HEK293 (cell line): Measurements from ENCODE around the gene MARCO.

Experiments used
- CTCF ChIP-seq: fragments of 450-650 bp; formaldehyde crosslinking; IDR thresholded peaks from 2 replicates; pipeline ENCODE4 v1.5.1; 2016; ENCODE audit warnings: missing biosample characterization, missing genetic modification characterization
- YY1 ChIP-seq: fragments of 450-650 bp; formaldehyde crosslinking; IDR thresholded peaks from 2 replicates; pipeline ENCODE4 v1.5.1; 2018; ENCODE audit warnings: missing biosample characterization, missing genetic modification characterization
- ZBTB21 ChIP-seq: fragments of 450-650 bp; formaldehyde crosslinking; IDR thresholded peaks from 2 replicates; pipeline ENCODE4 v1.5.1; 2017; ENCODE audit warnings: missing biosample characterization, missing genetic modification characterization
- ZNF114 ChIP-seq: fragments of 450-650 bp; formaldehyde crosslinking; IDR thresholded peaks from 2 replicates; pipeline ENCODE4 v1.5.0; 2017; ENCODE audit warnings: missing biosample characterization, missing genetic modification characterization
- ZNF248 ChIP-seq: fragments of 450-650 bp; formaldehyde crosslinking; IDR thresholded peaks from 2 replicates; pipeline ENCODE4 v1.5.1; 2017; ENCODE audit warnings: missing biosample characterization, missing genetic modification characterization
- ZNF335 ChIP-seq: fragments of 450-650 bp; formaldehyde crosslinking; conservative IDR thresholded peaks from 2 replicates; pipeline ENCODE4 v1.5.1; 2016; ENCODE audit warnings: missing biosample characterization, missing genetic modification characterization
- ZNF658 ChIP-seq: fragments of 450-650 bp; formaldehyde crosslinking; IDR thresholded peaks from 2 replicates; pipeline ENCODE4; 2016; ENCODE audit warnings: missing biosample characterization, missing genetic modification characterization
- ZNF701 ChIP-seq: fragments of 450-650 bp; formaldehyde crosslinking; IDR thresholded peaks from 2 replicates; pipeline ENCODE4 v1.5.1; 2016; ENCODE audit warnings: missing biosample characterization, missing genetic modification characterization
- ZNF837 ChIP-seq: fragments of 450-650 bp; formaldehyde crosslinking; IDR thresholded peaks from 2 replicates; pipeline ENCODE4 v1.5.1; 2016; ENCODE audit warnings: missing biosample characterization, missing genetic modification characterization
- TF ChIP-seq, protein P1 (sequence below): fragments of 450-650 bp; formaldehyde crosslinking; IDR thresholded peaks from 2 replicates; pipeline ENCODE4 v1.5.1; 2016; ENCODE audit warnings: missing biosample characterization, missing genetic modification characterization, low read depth
- TF ChIP-seq, protein P2 (sequence below): fragments of 450-650 bp; formaldehyde crosslinking; IDR thresholded peaks from 2 replicates; pipeline ENCODE4 v1.5.1; 2016; ENCODE audit warnings: missing biosample characterization, missing genetic modification characterization

DNA sequence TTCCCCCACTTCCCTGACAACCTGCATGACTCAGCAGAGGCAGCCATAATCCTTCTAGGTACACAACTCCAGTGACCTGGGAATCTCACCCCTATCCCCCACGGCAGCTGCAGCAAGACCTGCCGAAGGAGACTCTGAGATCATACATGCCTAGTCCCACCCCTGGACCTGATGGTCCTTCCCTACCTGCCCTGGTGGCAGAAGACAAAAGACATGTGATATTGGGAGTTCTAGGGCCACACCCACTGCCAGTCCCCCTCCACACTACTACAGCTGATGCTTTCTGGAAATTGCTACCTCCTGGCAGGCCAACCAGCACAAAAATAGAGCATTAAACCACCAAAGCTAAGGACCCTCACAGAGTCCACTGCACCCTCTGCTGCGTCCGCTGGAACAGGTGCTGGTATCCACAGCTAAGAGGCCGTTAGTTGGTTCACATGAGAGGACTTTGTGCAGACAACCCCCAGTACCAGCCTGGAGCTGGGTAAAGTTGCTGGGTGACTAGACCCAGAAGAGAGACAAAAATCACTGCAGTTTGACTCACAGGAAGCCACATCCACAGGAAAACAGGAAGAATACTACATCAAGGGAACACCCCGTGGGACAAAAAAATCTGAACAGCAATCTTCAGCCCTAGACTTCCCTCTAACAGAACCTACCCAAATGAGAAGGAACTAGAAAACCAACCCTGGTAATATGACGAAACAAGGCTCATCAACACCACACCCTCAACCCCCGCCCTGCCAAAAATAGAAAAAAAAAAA, 12.5 kb downstream of the MARCO start:
- TF ChIP-seq ZNF335 (tag by site-specific recombination), result no peak
- TF ChIP-seq, protein P1, sequence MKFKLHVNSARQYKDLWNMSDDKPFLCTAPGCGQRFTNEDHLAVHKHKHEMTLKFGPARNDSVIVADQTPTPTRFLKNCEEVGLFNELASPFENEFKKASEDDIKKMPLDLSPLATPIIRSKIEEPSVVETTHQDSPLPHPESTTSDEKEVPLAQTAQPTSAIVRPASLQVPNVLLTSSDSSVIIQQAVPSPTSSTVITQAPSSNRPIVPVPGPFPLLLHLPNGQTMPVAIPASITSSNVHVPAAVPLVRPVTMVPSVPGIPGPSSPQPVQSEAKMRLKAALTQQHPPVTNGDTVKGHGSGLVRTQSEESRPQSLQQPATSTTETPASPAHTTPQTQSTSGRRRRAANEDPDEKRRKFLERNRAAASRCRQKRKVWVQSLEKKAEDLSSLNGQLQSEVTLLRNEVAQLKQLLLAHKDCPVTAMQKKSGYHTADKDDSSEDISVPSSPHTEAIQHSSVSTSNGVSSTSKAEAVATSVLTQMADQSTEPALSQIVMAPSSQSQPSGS (tag by site-specific recombination), result no peak
- no peak for TF ChIP-seq ZNF837 (tag by site-specific recombination)
- TF ChIP-seq ZNF658 (tag by site-specific recombination), result no peak
- no peak for TF ChIP-seq CTCF (tag by site-specific recombination)
- TF ChIP-seq, protein P2, sequence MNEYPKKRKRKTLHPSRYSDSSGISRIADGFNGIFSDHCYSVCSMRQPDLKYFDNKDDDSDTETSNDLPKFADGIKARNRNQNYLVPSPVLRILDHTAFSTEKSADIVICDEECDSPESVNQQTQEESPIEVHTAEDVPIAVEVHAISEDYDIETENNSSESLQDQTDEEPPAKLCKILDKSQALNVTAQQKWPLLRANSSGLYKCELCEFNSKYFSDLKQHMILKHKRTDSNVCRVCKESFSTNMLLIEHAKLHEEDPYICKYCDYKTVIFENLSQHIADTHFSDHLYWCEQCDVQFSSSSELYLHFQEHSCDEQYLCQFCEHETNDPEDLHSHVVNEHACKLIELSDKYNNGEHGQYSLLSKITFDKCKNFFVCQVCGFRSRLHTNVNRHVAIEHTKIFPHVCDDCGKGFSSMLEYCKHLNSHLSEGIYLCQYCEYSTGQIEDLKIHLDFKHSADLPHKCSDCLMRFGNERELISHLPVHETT (tag by site-specific recombination), result no peak
- TF ChIP-seq ZNF114 (tag by site-specific recombination), result no peak
- no peak for TF ChIP-seq YY1 (tag by site-specific recombination)
- no peak for TF ChIP-seq ZNF248 (tag by site-specific recombination)
- no peak for TF ChIP-seq ZNF701
- no peak for TF ChIP-seq ZBTB21
